ENCODE results near the gene SPSB3.

GRCh38 chr16:1745181-1745899 is 37.0 kb downstream of the SPSB3 start:
- no peak for TF ChIP-seq POLR2A (IDR thresholded peaks at IDR 0.05)
- TF ChIP-seq CTCF (IDR thresholded peaks at IDR 0.05) = no peak
